HS-5 (cell line): ENCODE measurements around the gene FGD3.
"Not testable (repeated sequence)": the region's sequence is repeated elsewhere in the genome, so short reads cannot be mapped to it uniquely, and the experiment has no call there.

Experiments used
- DNase-seq: peaks from one replicate; pipeline ENCODE4 v3.0.0-alpha.2; 2012; ENCODE audit warnings: low read depth

FGD3 gene

GRCh38 chr9:92974761-92975755 lies 27.7 kb downstream of the FGD3 start:
- no peak for DNase-seq

GRCh38 chr9:92976431-92976830 lies 29.1 kb downstream of the FGD3 start:
- DNase-seq = no peak

DNA sequence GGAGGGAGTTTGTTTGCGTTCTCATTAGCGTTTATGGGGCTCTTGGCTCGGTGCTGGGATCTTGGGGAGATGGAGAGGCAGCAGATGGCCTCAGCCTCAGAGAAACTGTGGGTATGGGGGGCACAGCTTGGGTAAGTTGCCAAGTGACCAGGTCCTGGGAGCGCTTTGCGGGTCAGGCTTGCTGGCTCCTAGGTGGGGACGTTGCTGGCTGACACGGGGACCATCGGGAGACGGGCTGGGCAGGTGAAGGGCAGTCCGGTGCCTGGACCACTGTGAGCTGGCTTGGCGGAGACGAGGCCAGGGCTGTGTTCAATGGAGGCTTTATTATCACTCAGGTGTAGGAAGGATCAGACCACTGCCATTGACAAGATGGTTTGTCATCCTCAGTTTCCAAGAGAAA lies 30.0 kb downstream of the FGD3 start:
- DNase-seq = no peak

GRCh38 chr9:92978345-92978875 lies 31.1 kb downstream of the FGD3 start:
- no peak for DNase-seq

- no peak for DNase-seq
These were observed 32.1 kb downstream of the FGD3 start for GRCh38 chr9:92979283-92980056.

- no peak for DNase-seq
These were observed 32.9 kb downstream of the FGD3 start for GRCh38 chr9:92980085-92980745.

DNA sequence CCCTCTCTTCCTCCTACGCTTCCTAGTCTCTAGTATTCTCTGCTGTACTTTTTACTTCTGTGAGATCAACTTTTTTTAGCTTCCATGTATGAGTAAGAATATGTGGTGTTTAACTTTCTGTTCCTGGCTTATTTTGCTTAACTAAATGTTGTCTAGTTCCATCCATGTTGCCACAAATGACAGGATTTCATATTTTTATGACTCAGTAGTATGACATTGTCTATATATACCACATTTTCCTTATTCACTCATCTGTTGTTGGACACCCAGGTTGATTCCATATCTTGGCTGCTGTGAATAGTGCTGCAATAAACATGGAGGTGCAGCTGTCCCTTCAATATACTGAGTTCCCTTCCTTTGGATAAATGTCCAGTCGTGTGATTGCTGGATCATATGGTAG lies 34.8 kb downstream of the FGD3 start:
- no peak for DNase-seq

DNA sequence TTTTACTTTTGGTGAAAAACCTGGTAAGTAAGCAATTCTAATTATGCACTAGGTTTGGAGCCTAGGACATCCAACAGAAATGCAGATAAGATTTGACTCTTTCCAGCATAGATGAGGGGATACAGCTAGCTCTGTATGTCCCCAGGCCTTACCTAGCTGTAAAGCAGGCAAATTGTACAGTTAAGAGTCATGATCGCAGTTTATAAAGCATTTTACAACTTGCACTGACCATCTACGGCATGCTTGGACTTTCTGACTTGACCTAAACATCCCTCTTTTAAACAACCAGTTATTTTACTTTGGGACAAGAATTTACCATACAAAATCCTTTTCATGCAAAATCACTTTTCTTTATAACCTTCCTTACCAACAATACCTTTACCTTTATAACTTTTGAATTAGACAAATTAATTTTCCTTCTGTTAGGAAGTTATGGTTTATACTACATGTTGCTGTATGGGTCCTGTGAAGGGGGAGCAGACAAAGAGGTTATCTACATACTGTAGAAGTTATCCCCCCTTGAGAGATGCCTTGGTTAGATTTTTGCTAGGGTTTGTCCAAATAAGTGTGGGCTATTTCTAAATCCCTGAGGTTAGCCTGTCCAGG lies 36.8 kb downstream of the FGD3 start:
- DNase-seq = peak; percentile 10

- no peak for DNase-seq
These were observed 37.7 kb downstream of the FGD3 start for GRCh38 chr9:92984976-92985375.

- no peak for DNase-seq
These were observed 39.1 kb downstream of the FGD3 start for GRCh38 chr9:92986176-92987119.

DNA sequence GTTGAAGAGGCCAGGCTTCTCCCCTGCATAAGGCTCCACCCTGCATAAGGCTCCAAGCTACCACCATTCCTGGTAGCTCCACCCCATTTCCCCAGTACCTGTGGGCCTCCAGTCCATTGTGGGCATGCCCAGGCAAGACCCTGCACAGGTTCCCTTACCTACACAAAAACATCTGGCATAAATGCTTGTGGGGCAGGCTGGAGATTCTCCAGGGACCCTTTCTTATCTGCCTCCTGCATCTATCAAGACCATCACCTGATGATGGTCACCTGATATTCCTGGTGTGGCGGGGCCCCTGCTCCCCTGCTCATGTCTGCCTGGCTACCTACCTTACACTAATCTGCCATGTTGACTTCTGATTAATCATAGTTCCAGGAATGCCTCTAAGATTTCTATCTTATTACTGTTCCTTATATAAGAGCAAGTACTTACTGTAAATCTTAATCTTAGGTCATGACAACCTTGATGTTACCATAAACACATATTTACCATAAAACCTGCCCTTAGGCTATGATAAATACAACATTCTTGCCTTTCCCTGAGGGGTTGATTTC lies 41.0 kb downstream of the FGD3 start:
- DNase-seq = no peak

GRCh38 chr9:92989561-92989960 lies 42.2 kb downstream of the FGD3 start:
- DNase-seq = no peak

DNA sequence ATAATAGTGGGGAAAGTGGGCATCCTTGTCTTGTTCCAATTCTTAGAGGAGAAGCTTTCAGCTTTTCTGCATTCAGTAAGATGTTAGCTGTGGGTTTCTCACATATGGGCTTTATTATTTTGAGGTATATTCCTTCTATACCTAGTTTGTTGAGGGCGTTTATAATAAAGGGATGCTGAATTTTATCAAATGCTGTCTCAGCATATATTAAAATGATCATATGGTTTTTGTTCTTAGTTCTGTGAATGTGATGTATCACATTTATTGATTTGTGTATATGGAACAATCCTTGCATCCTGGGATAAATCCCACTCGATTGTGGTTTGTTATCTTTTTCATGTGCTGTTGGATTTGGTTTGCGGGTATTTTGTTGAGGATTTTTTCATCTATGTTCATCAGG lies 43.1 kb downstream of the FGD3 start:
- no peak for DNase-seq

GRCh38 chr9:92992549-92992948 lies 45.2 kb downstream of the FGD3 start:
- no peak for DNase-seq

DNA sequence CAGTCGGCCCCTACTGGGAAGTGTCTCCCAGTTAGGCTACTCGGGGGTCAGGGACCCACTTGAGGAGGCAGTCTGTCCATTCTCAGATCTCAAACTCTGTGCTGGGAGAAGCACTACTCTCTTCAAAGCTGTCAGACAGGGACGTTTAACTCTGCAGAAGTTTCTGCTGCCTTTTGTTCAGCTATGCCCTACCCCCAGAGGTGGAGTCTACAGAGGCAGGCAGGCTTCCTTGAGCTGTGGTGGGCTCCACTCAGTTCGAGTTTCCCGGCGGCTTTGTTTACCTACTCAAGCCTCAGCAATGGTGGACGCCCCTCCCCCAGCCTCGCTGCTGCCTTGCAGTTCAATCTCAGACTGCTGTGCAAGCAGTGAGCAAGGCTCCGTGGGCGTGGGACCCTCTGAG lies 51.5 kb downstream of the FGD3 start:
- DNase-seq = not testable (repeated sequence)

- DNase-seq = no peak
These were observed 53.7 kb downstream of the FGD3 start for GRCh38 chr9:93001031-93001430.

DNA sequence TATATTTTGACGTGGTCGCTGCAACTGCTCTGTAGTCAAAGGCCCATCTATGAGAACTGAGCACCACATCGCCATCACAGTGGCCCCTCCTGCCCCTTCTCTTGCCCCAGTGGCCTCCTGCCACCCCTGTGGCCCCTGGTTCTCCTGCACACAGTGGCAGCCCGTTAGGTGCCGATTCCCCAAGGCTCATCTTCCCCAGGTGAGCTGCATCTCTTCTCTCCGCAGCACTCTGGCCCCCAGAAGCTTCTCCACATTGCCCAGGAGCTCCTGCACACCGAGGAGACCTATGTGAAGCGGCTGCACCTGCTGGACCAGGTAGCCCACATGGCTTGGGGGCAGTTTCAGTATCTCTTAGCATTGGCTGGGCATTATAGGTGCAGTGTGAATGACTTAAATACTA lies 55.4 kb downstream of the FGD3 start:
- no peak for DNase-seq

- DNase-seq = peak; percentile 9
These were observed 56.5 kb downstream of the FGD3 start for GRCh38 chr9:93003552-93004407.

DNA sequence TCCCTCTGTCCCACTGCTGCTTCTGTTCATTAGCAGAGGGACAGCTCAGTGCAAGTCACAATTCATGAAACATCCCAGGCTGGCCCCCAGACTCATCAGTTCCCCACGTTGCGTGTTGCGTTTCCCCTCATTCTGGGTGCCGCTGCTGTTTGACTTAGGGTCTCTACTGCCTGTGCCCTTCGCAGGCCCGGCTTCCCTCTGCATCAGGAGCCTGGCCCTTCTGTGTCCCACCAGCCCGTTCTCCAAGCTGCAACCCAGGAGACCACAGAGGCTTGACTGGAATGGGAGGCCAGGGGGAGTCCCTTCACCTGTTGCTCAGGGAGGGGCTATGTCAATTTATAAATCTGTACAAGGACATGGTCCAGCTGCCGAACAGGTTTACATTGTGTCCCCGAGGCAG lies 57.2 kb downstream of the FGD3 start:
- no peak for DNase-seq
